ENCODE measurements around the gene EFNA5.

GRCh38 chr5:107597803-107598202, 72.9 kb downstream of the EFNA5 start:
- TF ChIP-seq CTCF (optimal IDR thresholded peaks at IDR 0.05 in 1 of 3, IDR thresholded peaks at IDR 0.05 in 1 of 3, conservative IDR thresholded peaks at IDR 0.05 in 1 of 3; ENCODE audit: extremely low read depth in 1 of 3, insufficient read depth in 2 of 3, low read length in 3 of 3) (no peak), EZH2 (IDR thresholded peaks at IDR 0.05; ENCODE audit: low read length) (no peak)

All from keratinocyte (primary cell).